GM10248 (cell line): ENCODE results near the gene SRGAP3.

ENCODE experiments used
- CTCF ChIA-PET: fragments of 300-600 bp; sonication (Branson Sonifier 250); formaldehyde crosslinking; extraction: SDS; loops from one replicate; lab custom pipeline; 2021; ENCODE audit warnings: antibody characterized with exemption; lab: Yijun Ruan, JAX
- POLR2A ChIA-PET: fragments of 350-650 bp; sonication (Branson Sonifier 250); formaldehyde crosslinking; extraction: SDS; loops from one replicate; lab custom pipeline; 2020; ENCODE audit warnings: antibody characterized with exemption; lab: Yijun Ruan, JAX
- DNase-seq: peaks from one replicate; pipeline ENCODE4 v3.0.0; 2012; ENCODE audit errors: extremely low spot score
- CTCF ChIP-seq: IDR thresholded peaks from 2 replicates; pipeline ENCODE4 v1.5.1; 2012; ENCODE audit warnings: mild to moderate bottlenecking, low read depth; ENCODE audit errors: extremely low read depth, missing control alignments, control extremely low read depth

Gene SRGAP3

GRCh38 chr3:9137676-9138075 is 111.8 kb downstream of the SRGAP3 start:
- ChIA-PET CTCF (no interaction called here), POLR2A (no interaction called here)
- TF ChIP-seq CTCF = no peak
- DNase-seq = no peak

GRCh38 chr3:9136746-9137465 is 112.5 kb downstream of the SRGAP3 start:
- TF ChIP-seq CTCF = no peak
- ChIA-PET POLR2A (no interaction called here), CTCF (interaction anchor here (1.1 kb wide), 1 partner anchor 68 kb away, joined by 3 read pairs; no protein-coding TSS in a partner anchor)
- DNase-seq = no peak

- no peak for TF ChIP-seq CTCF
- ChIA-PET CTCF (interaction anchor here (1.1 kb wide), 1 partner anchor 67 kb away, joined by 3 read pairs; no protein-coding TSS in a partner anchor), POLR2A (no interaction called here)
- DNase-seq = no peak
These were observed 113.4 kb downstream of the SRGAP3 start for GRCh38 chr3:9135930-9136525.

GRCh38 chr3:9135526-9135925 is 113.9 kb downstream of the SRGAP3 start:
- TF ChIP-seq CTCF = no peak
- no peak for DNase-seq
- ChIA-PET POLR2A (no interaction called here), CTCF (no interaction called here)

GRCh38 chr3:9133656-9134055 is 115.8 kb downstream of the SRGAP3 start:
- ChIA-PET POLR2A (no interaction called here), CTCF (no interaction called here)

More at GRCh38 chr3:9133656-9134055, 115.8 kb downstream of the SRGAP3 start:
- no peak for DNase-seq
- no peak for TF ChIP-seq CTCF
